Lung (tissue), 12 donors: ENCODE data around the gene APH1B. TPM values are rescaled to one million over a fixed set of nuclear protein-coding genes. Genes with fewer than 3 reads are reported as not detected.

Experiments used
- ATAC-seq: fragments of 200-7000 bp; cut with Tn5 transposase; one replicate; pipeline ENCODE4 v1.9.1; 2020; ENCODE audit warnings: moderate number of reproducible peaks; ENCODE audit not compliant: insufficient read depth, low FRiP score
- DNase-seq, 3 donors: peaks; one replicate each; pipeline ENCODE4 v3.0.0-alpha.2; 2013 to 2017
- H3K27ac ChIP-seq, 2 donors: one replicate each; pipeline ENCODE4 v1.5.1; 2013; ENCODE audit warnings: mild to moderate bottlenecking in 2 of 2, moderate library complexity in 2 of 2, control low read depth in 1 of 2, inconsistent platforms in 1 of 2, low read depth in 1 of 2, low read length in 1 of 2
- H3K27me3 ChIP-seq, 3 donors: one replicate each; pipeline ENCODE4 v1.5.1; 2013; ENCODE audit warnings: low read length in 2 of 3; ENCODE audit not compliant: control insufficient read depth in 3 of 3, insufficient read depth in 3 of 3
- H3K36me3 ChIP-seq, 4 donors: one replicate each; pipeline ENCODE4 v1.5.1; 2013; ENCODE audit warnings: low read length in 4 of 4, mild to moderate bottlenecking in 1 of 4, moderate library complexity in 1 of 4; ENCODE audit not compliant: control insufficient read depth in 4 of 4, insufficient read depth in 4 of 4
- H3K4me1 ChIP-seq, 5 donors: one replicate each; pipeline ENCODE4 v1.5.1; 2013; ENCODE audit warnings: low read length in 5 of 5, mild to moderate bottlenecking in 2 of 5, moderate library complexity in 1 of 5; ENCODE audit not compliant: control insufficient read depth in 5 of 5, insufficient read depth in 5 of 5
- H3K4me3 ChIP-seq: one replicate; pipeline ENCODE4 v1.5.1; 2013; ENCODE audit warnings: mild to moderate bottlenecking, control low read depth, moderate library complexity
- H3K9ac ChIP-seq, 2 donors: one replicate each; pipeline ENCODE4 v1.5.1; 2013; ENCODE audit warnings: low read length in 2 of 2, control low read depth in 1 of 2; ENCODE audit not compliant: insufficient read depth in 1 of 2
- H3K9me3 ChIP-seq, 4 donors: one replicate each; pipeline ENCODE4 v1.5.1; 2013; ENCODE audit warnings: low read length in 3 of 4, mild to moderate bottlenecking in 1 of 4, moderate library complexity in 1 of 4; ENCODE audit not compliant: control insufficient read depth in 4 of 4, insufficient read depth in 3 of 4
- WGBS, 2 donors: extraction: QIAGEN DNeasy Blood & Tissue Kit; methylation state at CpG; one replicate each; pipeline ENCODE4 v1.1.7; 2013; 5-methylcytosine and 5-hydroxymethylcytosine counted together
- polyA plus RNA-seq, 2 donors: library from polyadenylated mRNA; stranded (reverse); fragments of 200-250 nt; gene quantifications; one replicate each; pipeline ENCODE4 v1.2.1, GENCODE V29; 2013
- total RNA-seq, 2 donors: library from RNA; depleted of rRNA in 1 of 2; stranded (reverse); fragments of >200 nt in 1 of 2; gene quantifications; one replicate each; pipeline ENCODE4 v1.2.1, GENCODE V29; 2014 to 2021
- TF ChIP-seq, protein P1 (sequence below): IDR thresholded peaks from 2 replicates; pipeline ENCODE4 v1.5.1; 2012; ENCODE audit warnings: mild to moderate bottlenecking; ENCODE audit errors: control extremely low read depth, extremely low read depth
- donor health status: control.
- donor health status: control.
- donor health status: Bipolar disorder and iron deficiency.
- donor health status: healthy.
- donor health status: DM: yes; HTN: yes; CAD: no.

The APH1B gene
- total and polyA plus RNA-seq, 4 donors = 17.5 to 29.9 (median 21.9) TPM

- peaks cover 0 to 21% (median 13%) of the 10 kb centered on the region in 4 donors for H3K36me3 ChIP-seq
Observed at GRCh38 chr15:63251701-63252100, 25.7 kb upstream of the APH1B start.

GRCh38 chr15:63252292-63252691, 25.1 kb upstream of the APH1B start:
- Histone ChIP-seq H3K4me3 (no peak overlapping the region), H3K9ac (no peak overlapping the region), H3K27me3 (no peaks in the 10 kb centered on the region), H3K36me3 (peaks cover 0 to 18% (median 12%) of the 10 kb centered on the region in 4 donors), H3K4me1 (peaks cover 0 to 17% (median 7%) of the 10 kb centered on the region in 5 donors), H3K27ac (no peak overlapping the region), H3K9me3 (no peaks in the 10 kb centered on the region)
- DNase-seq (no peak), ATAC-seq (no peak)
- TF ChIP-seq, protein P1, sequence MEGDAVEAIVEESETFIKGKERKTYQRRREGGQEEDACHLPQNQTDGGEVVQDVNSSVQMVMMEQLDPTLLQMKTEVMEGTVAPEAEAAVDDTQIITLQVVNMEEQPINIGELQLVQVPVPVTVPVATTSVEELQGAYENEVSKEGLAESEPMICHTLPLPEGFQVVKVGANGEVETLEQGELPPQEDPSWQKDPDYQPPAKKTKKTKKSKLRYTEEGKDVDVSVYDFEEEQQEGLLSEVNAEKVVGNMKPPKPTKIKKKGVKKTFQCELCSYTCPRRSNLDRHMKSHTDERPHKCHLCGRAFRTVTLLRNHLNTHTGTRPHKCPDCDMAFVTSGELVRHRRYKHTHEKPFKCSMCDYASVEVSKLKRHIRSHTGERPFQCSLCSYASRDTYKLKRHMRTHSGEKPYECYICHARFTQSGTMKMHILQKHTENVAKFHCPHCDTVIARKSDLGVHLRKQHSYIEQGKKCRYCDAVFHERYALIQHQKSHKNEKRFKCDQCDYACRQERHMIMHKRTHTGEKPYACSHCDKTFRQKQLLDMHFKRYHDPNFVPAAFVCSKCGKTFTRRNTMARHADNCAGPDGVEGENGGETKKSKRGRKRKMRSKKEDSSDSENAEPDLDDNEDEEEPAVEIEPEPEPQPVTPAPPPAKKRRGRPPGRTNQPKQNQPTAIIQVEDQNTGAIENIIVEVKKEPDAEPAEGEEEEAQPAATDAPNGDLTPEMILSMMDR = no peak
- 96 to 98% methylated on average over 2 of the region's 2 CpGs for WGBS, 2 donors

More at GRCh38 chr15:63251701-63252100, 25.7 kb upstream of the APH1B start:
- Histone ChIP-seq H3K9me3 (no peaks in the 10 kb centered on the region), H3K27me3 (no peaks in the 10 kb centered on the region), H3K4me1 (peaks cover 0 to 14% (median 6%) of the 10 kb centered on the region in 5 donors), H3K27ac (no peak overlapping the region), H3K9ac (no peak overlapping the region), H3K4me3 (no peak overlapping the region)
- 97 to 98% methylated on average over 2 of the region's 2 CpGs for WGBS, 2 donors
- TF ChIP-seq, protein P1 = no peak
- no peak for DNase-seq
- no peak for ATAC-seq

GRCh38 chr15:63254991-63255390, 22.4 kb upstream of the APH1B start:
- H3K4me3 ChIP-seq = no peak overlapping the region
- ATAC-seq = no peak
- peaks cover 0 to 11% (median 6%) of the 10 kb centered on the region in 5 donors for H3K4me1 ChIP-seq
- no peak overlapping the region for H3K27ac ChIP-seq
- no peaks in the 10 kb centered on the region for H3K9me3 ChIP-seq
- H3K9ac ChIP-seq = no peak overlapping the region
- H3K36me3 ChIP-seq = peaks cover 0 to 20% (median 16%) of the 10 kb centered on the region in 4 donors
- 83 to 94% methylated on average over 2 of the region's 2 CpGs for WGBS, 2 donors
- no peaks in the 10 kb centered on the region for H3K27me3 ChIP-seq
- TF ChIP-seq, protein P1 = no peak
- DNase-seq = no peak

DNA sequence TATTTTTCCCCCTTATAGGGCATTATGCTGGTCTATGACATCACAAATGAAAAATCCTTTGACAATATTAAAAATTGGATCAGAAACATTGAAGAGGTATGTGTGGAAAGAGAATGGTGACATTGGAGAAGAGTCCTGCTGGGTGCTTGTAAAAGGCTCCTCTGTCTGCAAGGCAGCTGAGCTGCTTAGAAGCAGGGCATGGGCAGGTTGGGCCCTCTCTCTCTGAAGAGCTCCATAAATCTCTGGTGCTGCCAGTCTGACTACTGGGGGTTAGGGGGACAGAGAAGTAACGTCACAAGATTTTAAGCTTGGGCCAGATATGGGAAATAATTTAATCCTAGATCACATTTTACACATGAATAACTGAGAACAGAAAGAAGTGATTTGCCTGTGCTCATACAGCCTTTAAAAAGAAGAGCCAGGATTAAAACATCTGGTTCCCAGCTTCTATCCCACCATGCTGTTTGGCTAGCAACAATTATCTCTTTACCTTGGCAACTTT, 21.9 kb upstream of the APH1B start:
- Histone ChIP-seq H3K27me3 (no peaks in the 10 kb centered on the region), H3K36me3 (peaks cover 0 to 19% (median 13%) of the 10 kb centered on the region in 4 donors), H3K27ac (no peak overlapping the region), H3K4me1 (peaks cover 0 to 11% (median 6%) of the 10 kb centered on the region in 5 donors), H3K9me3 (no peaks in the 10 kb centered on the region), H3K9ac (no peak overlapping the region), H3K4me3 (no peak overlapping the region)
- WGBS, 2 donors = 77 to 90% methylated on average over 1 of the region's 1 CpG
- TF ChIP-seq, protein P1 = no peak
- ATAC-seq (no peak), DNase-seq (no peak)
